Liver (tissue), 9 donors: ENCODE measurements around the gene SLC25A44. TPM values are rescaled to one million over a fixed set of nuclear protein-coding genes. Genes with fewer than 3 reads are reported as not detected.

Experiments
- DNase-seq: peaks from one replicate; pipeline ENCODE4 v3.0.0-alpha.2; 2017; ENCODE audit warnings: low spot score
- H3K27ac ChIP-seq, 2 donors: one replicate each; pipeline ENCODE4 v1.7.0; 2013; ENCODE audit warnings: inconsistent platforms in 2 of 2, low read length in 2 of 2, control low read depth in 1 of 2, low read depth in 1 of 2, mild to moderate bottlenecking in 1 of 2
- H3K27me3 ChIP-seq, 4 donors: one replicate each; pipeline versions ENCODE4 v1.6.1 to v1.7.0; 2013; ENCODE audit warnings: low read length in 3 of 4, inconsistent platforms in 1 of 4, mild to moderate bottlenecking in 1 of 4, moderate library complexity in 1 of 4; ENCODE audit not compliant: control insufficient read depth in 4 of 4, insufficient read depth in 4 of 4
- H3K36me3 ChIP-seq, 4 donors: one replicate each; pipeline versions ENCODE4 v1.6.1 to v1.7.0; 2013; ENCODE audit warnings: low read length in 3 of 4, mild to moderate bottlenecking in 3 of 4, low read depth in 1 of 4, moderate library complexity in 1 of 4; ENCODE audit not compliant: control insufficient read depth in 4 of 4, insufficient read depth in 3 of 4
- H3K4me1 ChIP-seq, 4 donors: one replicate each; pipeline versions ENCODE4 v1.6.1 to v1.7.0; 2013; ENCODE audit warnings: low read length in 3 of 4, mild to moderate bottlenecking in 3 of 4, moderate library complexity in 1 of 4; ENCODE audit not compliant: control insufficient read depth in 4 of 4, insufficient read depth in 4 of 4
- H3K4me3 ChIP-seq, 3 donors: one replicate each; pipeline versions ENCODE4 v1.6.1 to v1.7.0; 2013; ENCODE audit warnings: low read length in 3 of 3, control low read depth in 1 of 3, low read depth in 1 of 3, mild to moderate bottlenecking in 1 of 3
- H3K9ac ChIP-seq, 2 donors: one replicate each; pipeline ENCODE4 v1.7.0; 2013; ENCODE audit warnings: low read length in 2 of 2, mild to moderate bottlenecking in 2 of 2, moderate library complexity in 2 of 2, control low read depth in 1 of 2, low read depth in 1 of 2
- H3K9me3 ChIP-seq, 4 donors: one replicate each; pipeline versions ENCODE4 v1.6.1 to v1.7.0; 2013; ENCODE audit warnings: low read length in 3 of 4; ENCODE audit not compliant: control insufficient read depth in 4 of 4
- ATF3 ChIP-seq: IDR thresholded peaks from 2 replicates; pipeline ENCODE4 v1.6.1; 2016; ENCODE audit warnings: antibody characterized with exemption
- CTCF ChIP-seq: fragments of 150-350 bp; IDR thresholded peaks from 2 replicates; pipeline ENCODE4 v1.5.1; 2017; ENCODE audit warnings: improper control_type of control experiment, low read depth, low read length; ENCODE audit not compliant: missing input control
- EGR1 ChIP-seq, 2 donors: IDR thresholded peaks; 2 replicates each; pipeline ENCODE4 v1.6.1; 2016 to 2018; ENCODE audit warnings: antibody characterized with exemption in 2 of 2, low read depth in 2 of 2
- FOXA1 ChIP-seq: IDR thresholded peaks from 2 replicates; pipeline ENCODE4 v1.6.1; 2016; ENCODE audit warnings: antibody characterized with exemption
- FOXA2 ChIP-seq: IDR thresholded peaks from 2 replicates; pipeline ENCODE4 v1.6.1; 2016; ENCODE audit warnings: antibody characterized with exemption
- GABPA ChIP-seq, 2 donors: IDR thresholded peaks in 1 of 2; conservative IDR thresholded peaks in 1 of 2; 2 replicates each; pipeline ENCODE4 v1.6.1; 2016; ENCODE audit warnings: antibody characterized with exemption in 2 of 2, mild to moderate bottlenecking in 1 of 2, moderate library complexity in 1 of 2
- HNF4A ChIP-seq, 2 donors: conservative IDR thresholded peaks; 2 replicates each; pipeline ENCODE4 v1.6.1; 2016; ENCODE audit warnings: antibody characterized with exemption in 2 of 2, mild to moderate bottlenecking in 2 of 2
- HNF4G ChIP-seq: IDR thresholded peaks from 2 replicates; pipeline ENCODE4 v1.6.1; 2016; ENCODE audit warnings: antibody characterized with exemption
- JUND ChIP-seq, 2 donors: IDR thresholded peaks; 2 replicates each; pipeline ENCODE4 v1.6.1; 2016; ENCODE audit warnings: antibody characterized with exemption in 2 of 2
- MAX ChIP-seq: IDR thresholded peaks from 2 replicates; pipeline ENCODE4 v1.6.1; 2016; ENCODE audit warnings: antibody characterized with exemption
- NR2F2 ChIP-seq: IDR thresholded peaks from 2 replicates; pipeline ENCODE4 v1.6.1; 2016; ENCODE audit warnings: antibody characterized with exemption
- RAD21 ChIP-seq, 2 donors: IDR thresholded peaks; 2 replicates each; pipeline ENCODE4 v1.6.1; 2016; ENCODE audit warnings: antibody characterized with exemption in 2 of 2, mild to moderate bottlenecking in 2 of 2
- REST ChIP-seq: IDR thresholded peaks from 2 replicates; pipeline ENCODE4 v1.6.1; 2016; ENCODE audit warnings: antibody characterized with exemption, mild to moderate bottlenecking
- RXRA ChIP-seq, 2 donors: IDR thresholded peaks; 2 replicates each; pipeline ENCODE4 v1.6.1; 2017 to 2018; ENCODE audit warnings: antibody characterized with exemption in 2 of 2, mild to moderate bottlenecking in 1 of 2
- SP1 ChIP-seq: IDR thresholded peaks from 2 replicates; pipeline ENCODE4 v1.6.1; 2018; ENCODE audit warnings: antibody characterized with exemption, mild to moderate bottlenecking
- TAF1 ChIP-seq: conservative IDR thresholded peaks from 2 replicates; pipeline ENCODE4 v1.6.1; 2016; ENCODE audit warnings: antibody characterized with exemption, mild to moderate bottlenecking
- YY1 ChIP-seq: IDR thresholded peaks from 2 replicates; pipeline ENCODE4 v1.6.1; 2016; ENCODE audit warnings: antibody characterized with exemption, mild to moderate bottlenecking
- ZBTB33 ChIP-seq: IDR thresholded peaks from 2 replicates; pipeline ENCODE4 v1.6.1; 2016; ENCODE audit warnings: antibody characterized with exemption
- whole genome bisulfite sequencing: extraction: QIAGEN DNeasy Blood & Tissue Kit; methylation state at CpG from one replicate; pipeline ENCODE4 v1.1.7; 2013; 5-methylcytosine and 5-hydroxymethylcytosine counted together
- polyA plus RNA-seq, 2 donors: library from polyadenylated mRNA; stranded (reverse) in 1 of 2; unstranded in 1 of 2; fragments of 200-250 nt in 1 of 2; fragments of >200 nt in 1 of 2; fragmentation: Nextera tagmentation in 1 of 2; extraction: Ambion mirVana in 1 of 2; gene quantifications; one replicate each; pipeline versions ENCODE4 v1.2.1 to v1.2.3, GENCODE V29; 2013 to 2015
- total RNA-seq, 2 donors: library from RNA; depleted of rRNA; stranded (reverse); fragments of >200 nt; gene quantifications; one replicate each; pipeline ENCODE4 v1.2.3, GENCODE V29; 2014
- donor health status: healthy.
- donor health status: healthy.
- donor health status: healthy.
- donor health status: healthy.
- donor health status: healthy.

SLC25A44 gene
- total and polyA plus RNA-seq, 4 donors = 10.2 to 21.8 (median 15.9) TPM

- Histone ChIP-seq H3K4me3 (no peak overlapping the region), H3K9ac (no peak overlapping the region), H3K27me3 (no peaks in the 10 kb centered on the region), H3K4me1 (peaks cover 0 to 5% (median 2%) of the 10 kb centered on the region in 4 donors), H3K27ac (no peak overlapping the region), H3K36me3 (peaks cover 15 to 79% (median 60%) of the 10 kb centered on the region in 4 donors), H3K9me3 (no peaks in the 10 kb centered on the region)
- 90% methylated on average over 2 of the region's 2 CpGs for WGBS
- TF ChIP-seq GABPA (IDR thresholded peaks at IDR 0.05 in 1 of 2, conservative IDR thresholded peaks at IDR 0.05 in 1 of 2) (no peak), JUND (IDR thresholded peaks at IDR 0.05) (no peak), EGR1 (IDR thresholded peaks at IDR 0.05; ENCODE audit: low read depth in 2 of 2) (no peak), HNF4A (conservative IDR thresholded peaks at IDR 0.05) (no peak), SP1 (no peak), RXRA (IDR thresholded peaks at IDR 0.05) (no peak), CTCF (no peak), RAD21 (IDR thresholded peaks at IDR 0.05) (no peak), FOXA2 (no peak), REST (no peak), ATF3 (no peak), YY1 (no peak), NR2F2 (no peak), ZBTB33 (no peak), HNF4G (no peak), FOXA1 (no peak), MAX (no peak), TAF1 (no peak)
- DNase-seq = no peak
Observed at GRCh38 chr1:156257711-156258110, 63.8 kb downstream of the SLC25A44 start.

- no peak for DNase-seq
- Histone ChIP-seq H3K4me1 (peaks cover 0 to 5% (median 2%) of the 10 kb centered on the region in 4 donors), H3K9ac (no peak overlapping the region), H3K27ac (no peak overlapping the region), H3K36me3 (peaks cover 16 to 79% (median 58%) of the 10 kb centered on the region in 4 donors), H3K9me3 (no peaks in the 10 kb centered on the region), H3K27me3 (no peaks in the 10 kb centered on the region), H3K4me3 (no peak overlapping the region)
- no peak for TF ChIP-seq HNF4A (conservative IDR thresholded peaks at IDR 0.05)
- TF ChIP-seq YY1 = no peak
- no peak for TF ChIP-seq GABPA (IDR thresholded peaks at IDR 0.05 in 1 of 2, conservative IDR thresholded peaks at IDR 0.05 in 1 of 2)
- no peak for TF ChIP-seq FOXA1
- no peak for TF ChIP-seq RXRA (IDR thresholded peaks at IDR 0.05)
- no peak for TF ChIP-seq EGR1 (IDR thresholded peaks at IDR 0.05; ENCODE audit: low read depth in 2 of 2)
- WGBS = 95% methylated on average over 8 of the region's 8 CpGs
Observed at GRCh38 chr1:156258859-156259258, 65.0 kb downstream of the SLC25A44 start.
